Endothelial cell of coronary artery (primary cell): ENCODE results near the gene DLL3. TPM values are rescaled to one million over a fixed set of nuclear protein-coding genes. Genes with fewer than 3 reads are reported as not detected.

Experiments
- total RNA-seq: library from RNA; depleted of rRNA; stranded (reverse); fragments of >200 nt; gene quantifications from 2 replicates; pipeline ENCODE4 v1.2.3, GENCODE V29; 2014

DLL3 gene, protein sequence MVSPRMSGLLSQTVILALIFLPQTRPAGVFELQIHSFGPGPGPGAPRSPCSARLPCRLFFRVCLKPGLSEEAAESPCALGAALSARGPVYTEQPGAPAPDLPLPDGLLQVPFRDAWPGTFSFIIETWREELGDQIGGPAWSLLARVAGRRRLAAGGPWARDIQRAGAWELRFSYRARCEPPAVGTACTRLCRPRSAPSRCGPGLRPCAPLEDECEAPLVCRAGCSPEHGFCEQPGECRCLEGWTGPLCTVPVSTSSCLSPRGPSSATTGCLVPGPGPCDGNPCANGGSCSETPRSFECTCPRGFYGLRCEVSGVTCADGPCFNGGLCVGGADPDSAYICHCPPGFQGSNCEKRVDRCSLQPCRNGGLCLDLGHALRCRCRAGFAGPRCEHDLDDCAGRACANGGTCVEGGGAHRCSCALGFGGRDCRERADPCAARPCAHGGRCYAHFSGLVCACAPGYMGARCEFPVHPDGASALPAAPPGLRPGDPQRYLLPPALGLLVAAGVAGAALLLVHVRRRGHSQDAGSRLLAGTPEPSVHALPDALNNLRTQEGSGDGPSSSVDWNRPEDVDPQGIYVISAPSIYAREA
- total RNA-seq: 0.19 and 0.63 TPM in 2 replicates

DNA sequence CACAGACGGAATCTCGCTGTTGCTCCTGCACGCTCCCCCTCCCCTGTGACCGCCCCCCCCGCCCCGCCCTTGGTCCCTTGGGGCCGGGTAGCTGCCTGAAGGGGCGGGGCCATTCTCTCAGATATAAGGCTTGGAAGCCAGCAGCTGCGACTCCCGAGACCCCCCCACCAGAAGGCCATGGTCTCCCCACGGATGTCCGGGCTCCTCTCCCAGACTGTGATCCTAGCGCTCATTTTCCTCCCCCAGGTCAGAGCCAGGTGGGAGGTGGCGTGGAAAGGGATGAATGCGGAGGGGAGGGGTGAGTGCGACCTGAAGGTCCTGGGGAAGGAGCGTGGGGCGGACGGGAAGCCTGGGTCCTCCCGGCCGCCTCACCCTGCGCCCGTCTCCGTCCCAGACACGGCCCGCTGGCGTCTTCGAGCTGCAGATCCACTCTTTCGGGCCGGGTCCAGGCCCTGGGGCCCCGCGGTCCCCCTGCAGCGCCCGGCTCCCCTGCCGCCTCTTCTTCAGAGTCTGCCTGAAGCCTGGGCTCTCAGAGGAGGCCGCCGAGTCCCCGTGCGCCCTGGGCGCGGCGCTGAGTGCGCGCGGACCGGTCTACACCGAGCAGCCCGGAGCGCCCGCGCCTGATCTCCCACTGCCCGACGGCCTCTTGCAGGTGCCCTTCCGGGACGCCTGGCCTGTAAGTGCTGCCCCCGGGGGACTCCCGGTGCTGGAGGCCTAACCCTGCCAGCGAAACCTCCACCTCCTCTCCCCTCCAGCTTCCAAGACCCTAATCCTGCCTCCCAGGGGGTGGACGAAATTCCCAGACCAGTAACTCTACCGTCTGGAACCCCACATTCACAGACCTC is at the start of gene DLL3:
Gene DLL3 (plus strand): TSS at position 150 of the 845 bp plus-strand sequence. CDS start 28 bp downstream, at position 178.

DNA sequence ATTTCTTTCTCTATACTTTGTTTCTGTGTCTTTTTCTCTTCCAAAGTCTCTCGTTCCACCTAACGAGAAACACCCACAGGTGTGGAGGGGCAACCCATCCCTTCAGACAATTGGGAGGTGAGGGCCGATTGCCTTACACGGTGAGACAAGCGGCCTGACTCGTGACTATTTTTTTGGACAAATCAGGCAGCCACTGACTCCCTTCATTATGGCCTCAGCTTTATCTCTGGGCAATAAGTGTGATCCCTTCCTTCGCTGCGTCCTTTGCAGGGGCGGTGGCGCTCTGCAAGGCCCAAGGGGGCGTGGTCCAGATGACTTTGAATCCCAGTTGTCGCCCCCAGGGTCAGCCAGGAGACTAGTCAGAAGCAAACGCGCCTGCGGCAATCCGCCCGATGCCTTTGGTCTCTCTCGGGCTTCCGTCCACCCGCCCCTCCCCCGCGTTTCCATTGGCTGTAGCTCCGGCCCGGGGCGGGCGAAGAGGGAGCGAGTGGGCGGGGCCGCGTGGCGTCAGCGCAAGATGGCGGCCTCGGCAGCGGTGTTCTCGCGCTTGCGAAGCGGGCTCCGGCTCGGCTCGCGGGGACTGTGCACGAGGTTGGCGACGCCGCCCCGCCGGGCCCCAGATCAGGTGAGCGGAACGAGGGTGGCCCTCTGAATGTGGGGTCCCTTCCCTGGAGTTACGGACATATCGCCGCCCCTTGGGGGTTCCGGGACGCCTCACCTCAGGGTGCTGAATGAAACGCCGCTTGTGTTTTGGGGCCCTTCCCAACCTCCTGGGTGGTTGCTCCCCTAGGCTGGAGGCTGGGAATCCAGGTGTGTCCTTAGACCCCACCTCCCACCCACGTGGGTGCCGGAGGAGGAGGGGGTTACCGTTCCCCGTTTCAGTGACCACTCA is 18.2 kb upstream of the DLL3 start, which contains the start of gene TIMM50:
Gene TIMM50 (plus strand): TSS at position 502 of the 892 bp plus-strand sequence. CDS start 16 bp downstream, at position 518.

DNA sequence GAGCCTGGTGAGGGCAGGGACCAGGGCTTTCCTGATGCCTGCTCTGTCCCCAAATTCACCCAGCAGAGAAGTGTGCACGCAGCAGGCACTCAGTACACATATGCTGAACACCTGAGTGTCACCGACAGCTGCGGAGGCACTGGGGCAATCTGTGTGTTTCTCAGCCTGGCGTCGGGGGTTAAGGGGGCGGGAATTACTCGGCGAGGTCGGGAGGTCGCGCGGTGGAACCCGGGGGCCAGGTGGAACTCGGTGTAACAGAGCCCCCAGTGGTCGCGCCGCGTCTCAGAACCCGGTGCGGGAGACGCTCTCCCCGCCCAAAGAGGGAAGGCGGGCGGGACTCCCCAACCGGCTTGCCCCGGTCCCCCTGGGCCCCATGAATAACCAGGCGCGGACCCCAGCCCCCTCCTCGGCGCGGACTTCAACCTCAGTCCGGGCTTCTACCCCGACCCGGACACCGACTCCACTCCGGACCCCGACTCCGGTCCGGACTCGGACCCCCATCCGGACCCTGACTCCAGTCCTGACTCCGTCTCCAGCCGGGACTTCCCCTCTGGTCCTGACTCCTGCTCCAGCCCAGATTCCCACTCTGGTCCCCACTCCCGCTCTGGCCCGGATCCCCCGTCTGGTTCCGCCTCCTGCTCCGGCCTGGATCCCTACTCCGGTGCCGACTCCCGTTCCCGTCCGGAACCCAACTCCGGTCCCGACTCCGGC is 16.2 kb downstream of the DLL3 start, which contains the start of gene SELENOV:
Gene SELENOV (plus strand): TSS at position 300 of the 711 bp plus-strand sequence. CDS start 74 bp downstream, at position 374.

DNA sequence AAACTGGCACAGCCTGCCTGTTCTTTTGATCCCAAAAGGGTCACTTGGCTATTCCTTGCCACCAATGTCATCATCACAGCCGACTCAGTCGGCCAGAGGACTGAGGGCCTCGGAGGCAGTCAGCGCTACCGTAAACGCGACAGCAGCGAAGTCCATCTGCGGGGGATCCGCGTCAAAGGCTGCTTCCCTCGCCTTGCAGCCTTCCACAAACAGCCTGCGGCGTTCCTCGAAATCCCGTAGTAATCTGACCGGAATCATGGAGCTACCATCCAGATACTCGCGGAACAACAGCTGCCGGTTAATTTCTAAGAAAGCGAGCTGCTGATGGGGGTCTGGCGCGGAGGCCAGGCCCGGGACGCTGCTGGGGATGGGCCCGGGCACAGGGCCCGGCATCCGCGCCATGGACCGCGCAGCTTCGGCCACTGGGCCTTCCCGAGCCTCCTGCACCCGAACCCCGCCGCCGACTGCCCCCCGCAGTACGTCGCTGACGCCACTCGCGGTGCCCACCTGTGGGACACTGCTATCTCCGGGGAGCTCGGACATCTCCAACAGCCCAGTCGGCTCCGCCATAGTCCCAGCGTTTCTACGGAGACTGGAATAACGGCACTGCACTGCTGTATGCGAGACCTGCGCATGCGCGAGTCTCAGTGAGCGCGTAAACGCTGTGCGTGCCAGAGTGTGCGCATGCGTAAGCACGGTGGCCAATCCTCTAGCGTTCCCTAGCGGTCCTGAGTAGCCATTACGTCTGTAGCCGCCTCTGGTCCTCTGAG is 33.7 kb downstream of the DLL3 start, which contains the start of gene EID2B:
Gene EID2B (minus strand): TSS at position 620 of the 770 bp plus-strand sequence. CDS start 50 bp downstream, at position 570.

DNA sequence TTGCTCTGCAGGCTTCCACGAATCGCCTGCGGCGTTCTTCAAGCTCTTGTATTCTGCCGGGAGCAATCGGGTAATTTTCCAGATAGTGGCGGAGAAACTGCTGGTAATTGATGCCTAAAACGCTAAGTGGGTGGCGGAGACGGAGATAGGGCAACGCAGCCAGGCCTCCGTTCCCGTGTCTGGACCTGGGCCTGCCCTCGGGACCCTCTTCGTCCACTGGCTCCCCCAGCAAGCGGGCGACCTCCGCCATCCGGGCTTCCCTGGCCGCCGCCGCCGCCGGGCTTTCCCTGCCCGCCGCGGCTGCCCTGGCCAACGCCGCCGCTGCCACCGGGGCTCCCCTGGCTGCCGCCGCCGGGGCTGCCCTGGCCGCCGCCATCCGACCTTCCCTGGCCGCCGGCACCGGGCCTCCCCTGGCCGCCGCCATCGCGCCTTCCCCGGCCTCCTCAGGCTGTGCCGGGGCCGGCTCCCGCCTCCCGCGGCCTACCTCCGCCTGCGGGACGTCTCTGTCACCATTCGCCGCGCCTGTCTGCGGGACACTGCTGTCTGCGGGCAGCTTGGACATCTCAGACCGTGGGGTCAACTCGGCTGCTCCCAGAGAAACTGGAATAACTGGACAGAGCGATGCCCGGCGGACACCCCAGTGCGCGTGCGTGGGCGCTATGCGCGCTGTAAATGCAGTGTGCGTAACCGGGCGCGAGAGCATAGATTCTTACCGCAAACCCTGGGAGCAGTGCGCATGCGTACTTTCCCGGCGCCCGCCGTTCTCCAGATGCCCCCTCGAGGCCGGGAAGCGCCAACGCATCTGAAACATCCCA is 41.0 kb downstream of the DLL3 start, which contains the start of gene EID2:
Gene EID2 (minus strand): TSS at position 644 of the 815 bp plus-strand sequence. CDS start 82 bp downstream, at position 562.

Other genes with a start within 250 kb of the DLL3 start
- gene IFNL2, start 230.6 kb upstream of the DLL3 start, total RNA-seq: not detected in 2 replicates
- not detected in 2 replicates for gene IFNL1, start 202.5 kb upstream of the DLL3 start, total RNA-seq
- 0.18 and 0.19 TPM in 2 replicates for gene LRFN1, start 178.1 kb upstream of the DLL3 start, total RNA-seq
- 13.7 and 28.2 TPM in 2 replicates for gene GMFG, start 162.9 kb upstream of the DLL3 start, total RNA-seq
- 30.9 and 37.5 TPM in 2 replicates for gene SAMD4B, start 156.5 kb upstream of the DLL3 start, total RNA-seq
- gene PAF1, start 107.8 kb upstream of the DLL3 start, total RNA-seq: 35.8 and 45.0 TPM in 2 replicates
- gene MED29, start 107.6 kb upstream of the DLL3 start, total RNA-seq: 9.7 and 12.4 TPM in 2 replicates
- 0.27 and 0.56 TPM in 2 replicates for gene ZFP36, start 92.1 kb upstream of the DLL3 start, total RNA-seq
- 17.5 and 21.0 TPM in 2 replicates for gene PLEKHG2, start 86.3 kb upstream of the DLL3 start, total RNA-seq
- gene RPS16, start 63.0 kb upstream of the DLL3 start, total RNA-seq: 106 and 208 TPM in 2 replicates
- gene SUPT5H, start 53.4 kb upstream of the DLL3 start, total RNA-seq: 63.1 and 65.6 TPM in 2 replicates
- 57.4 and 77.4 TPM in 2 replicates for gene TIMM50, start 18.1 kb upstream of the DLL3 start, total RNA-seq
- gene SELENOV, start 16.2 kb downstream of the DLL3 start, total RNA-seq: not detected in 2 replicates
- 3.0 and 3.1 TPM in 2 replicates for gene EID2B, start 33.9 kb downstream of the DLL3 start, total RNA-seq
- gene EID2, start 41.2 kb downstream of the DLL3 start, total RNA-seq: 15.8 and 16.3 TPM in 2 replicates
- not detected in 2 replicates for gene LGALS13, start 103.6 kb downstream of the DLL3 start, total RNA-seq
- gene LGALS16, start 157.0 kb downstream of the DLL3 start, total RNA-seq: not detected in 2 replicates
- not detected in 2 replicates for gene LGALS14, start 205.5 kb downstream of the DLL3 start, total RNA-seq
- not detected in 2 replicates for gene CLC, start 239.1 kb downstream of the DLL3 start, total RNA-seq